ENCODE data around the gene SRGAP1. TPM values are rescaled to one million over a fixed set of nuclear protein-coding genes. Genes with fewer than 3 reads are reported as not detected.
"Not testable (repeated sequence)": the region's sequence is repeated elsewhere in the genome, so short reads cannot be mapped to it uniquely, and the experiment has no call there.

SRGAP1 gene
- total RNA-seq, 2 experiments from 2014 or later = 0.02 TPM; not detected in 1

- no peak for DNase-seq
- no peak overlapping the region for H3K4me3 Mint-ChIP-seq
- CTCF ChIA-PET = no interaction called here
- H3K27me3 Mint-ChIP-seq (ENCODE audit: low read depth) = peaks cover 3% of the 10 kb centered on the region
- intact Hi-C loops (cut with micrococcal nuclease) = no loop called here
- no peaks in the 10 kb centered on the region for H3K9me3 Mint-ChIP-seq
- no peaks in the 10 kb centered on the region for H3K36me3 Mint-ChIP-seq (ENCODE audit: low read depth)
- H3K4me1 Mint-ChIP-seq (ENCODE audit: low read depth) = no peaks in the 10 kb centered on the region
- H3K27ac Mint-ChIP-seq = no peak overlapping the region
Observed at GRCh38 chr12:64064240-64064639, 219.7 kb downstream of the SRGAP1 start.

GRCh38 chr12:64064706-64065105 lies 220.2 kb downstream of the SRGAP1 start:
- no peaks in the 10 kb centered on the region for H3K4me1 Mint-ChIP-seq (ENCODE audit: low read depth)
- H3K4me3 Mint-ChIP-seq = no peak overlapping the region
- no peaks in the 10 kb centered on the region for H3K36me3 Mint-ChIP-seq (ENCODE audit: low read depth)
- H3K9me3 Mint-ChIP-seq = no peaks in the 10 kb centered on the region
- H3K27ac Mint-ChIP-seq = no peak overlapping the region
- DNase-seq = no peak
- H3K27me3 Mint-ChIP-seq (ENCODE audit: low read depth) = peaks cover 3% of the 10 kb centered on the region
- intact Hi-C loops (cut with micrococcal nuclease) = no loop called here
- CTCF ChIA-PET = no interaction called here

- Mint-ChIP-seq H3K27ac (no peak overlapping the region), H3K4me3 (no peak overlapping the region), H3K27me3 (ENCODE audit: low read depth) (peaks cover 3% of the 10 kb centered on the region), H3K36me3 (ENCODE audit: low read depth) (no peaks in the 10 kb centered on the region), H3K9me3 (no peaks in the 10 kb centered on the region), H3K4me1 (ENCODE audit: low read depth) (no peaks in the 10 kb centered on the region)
- intact Hi-C loops (cut with micrococcal nuclease) = no loop called here
- CTCF ChIA-PET = no interaction called here
- DNase-seq = no peak
Observed at GRCh38 chr12:64065881-64066451, 221.5 kb downstream of the SRGAP1 start.

DNA sequence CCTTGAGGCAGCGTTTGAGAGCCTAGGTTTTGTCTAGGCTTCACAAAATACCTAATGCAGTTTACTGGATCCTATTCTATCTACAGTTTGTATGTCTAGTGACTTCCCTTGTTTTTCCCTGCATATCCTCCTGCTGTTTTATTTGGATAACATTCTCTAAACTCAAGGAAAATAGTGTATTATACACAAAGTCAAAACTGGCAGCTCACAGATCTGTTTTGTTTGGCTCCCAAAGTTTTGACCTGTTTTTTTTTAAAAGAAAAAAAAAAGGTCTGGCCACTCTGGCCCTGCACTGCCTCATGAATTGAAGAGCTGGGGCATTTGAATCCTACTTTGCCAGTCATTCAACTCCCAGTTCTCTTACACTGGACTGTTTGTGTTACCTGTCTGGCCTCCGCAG lies 222.3 kb downstream of the SRGAP1 start:
- H3K27me3 Mint-ChIP-seq (ENCODE audit: low read depth) = peaks cover 3% of the 10 kb centered on the region
- no peak for DNase-seq
- H3K4me3 Mint-ChIP-seq = no peak overlapping the region
- H3K36me3 Mint-ChIP-seq (ENCODE audit: low read depth) = no peaks in the 10 kb centered on the region
- no peak overlapping the region for H3K27ac Mint-ChIP-seq
- CTCF ChIA-PET = no interaction called here
- no peaks in the 10 kb centered on the region for H3K4me1 Mint-ChIP-seq (ENCODE audit: low read depth)
- no peaks in the 10 kb centered on the region for H3K9me3 Mint-ChIP-seq
- intact Hi-C loops (cut with micrococcal nuclease) = no loop called here

GRCh38 chr12:64070454-64070853 lies 226.0 kb downstream of the SRGAP1 start:
- no peak overlapping the region for H3K4me3 Mint-ChIP-seq

DNA sequence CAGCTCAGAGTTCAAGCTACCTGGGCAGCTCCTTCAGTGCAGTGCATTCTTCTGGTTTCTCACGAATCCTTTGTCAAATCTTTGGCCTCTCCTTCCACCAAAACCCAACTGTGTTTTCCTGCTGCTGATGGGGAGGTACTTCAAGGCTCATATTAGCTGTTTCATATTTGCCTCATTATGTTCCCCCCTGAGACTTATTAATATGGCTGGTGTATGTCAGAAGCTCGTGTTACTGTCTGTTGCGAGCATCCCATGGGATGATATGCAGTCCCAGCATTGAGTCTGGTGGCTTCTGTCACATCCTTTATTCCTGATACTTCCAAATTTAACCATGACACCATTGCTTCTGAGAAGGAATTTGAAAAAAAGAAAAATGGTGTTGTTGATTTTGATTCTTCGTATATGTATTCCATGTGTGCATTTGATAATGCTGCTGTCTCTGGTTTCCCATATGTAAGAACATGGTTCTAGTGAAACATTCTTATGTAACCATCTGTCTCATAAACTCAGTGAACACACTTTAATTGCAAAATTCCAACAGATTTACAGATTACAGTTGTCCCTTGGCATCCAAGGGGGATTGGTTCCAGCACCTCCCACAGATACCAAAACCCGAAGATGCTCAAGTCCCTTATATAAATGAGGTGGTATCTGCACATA lies 228.5 kb downstream of the SRGAP1 start:
- no peak overlapping the region for H3K27ac Mint-ChIP-seq
- no peaks in the 10 kb centered on the region for H3K36me3 Mint-ChIP-seq (ENCODE audit: low read depth)
- no peak for DNase-seq
- no peaks in the 10 kb centered on the region for H3K27me3 Mint-ChIP-seq (ENCODE audit: low read depth)
- H3K4me1 Mint-ChIP-seq (ENCODE audit: low read depth) = no peaks in the 10 kb centered on the region
- intact Hi-C loops (cut with micrococcal nuclease) = no loop called here
- CTCF ChIA-PET = no interaction called here
- H3K9me3 Mint-ChIP-seq = no peaks in the 10 kb centered on the region
- no peak overlapping the region for H3K4me3 Mint-ChIP-seq

More at GRCh38 chr12:64070454-64070853, 226.0 kb downstream of the SRGAP1 start:
- no peaks in the 10 kb centered on the region for H3K9me3 Mint-ChIP-seq
- no peak for DNase-seq
- H3K27ac Mint-ChIP-seq = no peak overlapping the region
- CTCF ChIA-PET = no interaction called here
- no peaks in the 10 kb centered on the region for H3K36me3 Mint-ChIP-seq (ENCODE audit: low read depth)
- intact Hi-C loops (cut with micrococcal nuclease) = no loop called here
- H3K27me3 Mint-ChIP-seq (ENCODE audit: low read depth) = no peaks in the 10 kb centered on the region
- no peaks in the 10 kb centered on the region for H3K4me1 Mint-ChIP-seq (ENCODE audit: low read depth)

DNA sequence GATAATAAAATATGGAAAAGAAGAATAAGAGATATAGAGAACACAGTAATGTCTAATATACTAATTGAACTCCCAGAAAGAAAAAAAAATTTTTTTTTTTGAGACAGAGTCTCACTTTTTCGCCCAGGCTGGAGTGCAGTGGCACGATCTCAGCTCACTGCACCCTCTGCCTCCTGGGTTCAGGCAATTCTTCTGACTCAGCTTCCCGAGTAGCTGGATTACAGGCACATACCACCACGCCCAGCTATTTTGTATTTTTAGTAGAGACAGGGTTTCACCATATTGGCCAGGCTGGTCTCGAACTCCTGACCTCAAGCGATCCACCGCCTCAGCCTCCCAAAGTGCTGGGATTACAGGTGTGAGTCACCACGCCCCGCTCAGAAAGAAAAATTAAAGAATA lies 232.1 kb downstream of the SRGAP1 start:
- H3K27me3 Mint-ChIP-seq (ENCODE audit: low read depth); H3K36me3 Mint-ChIP-seq (ENCODE audit: low read depth); intact Hi-C loops (cut with micrococcal nuclease); H3K4me1 Mint-ChIP-seq (ENCODE audit: low read depth); H3K4me3 Mint-ChIP-seq; DNase-seq; H3K9me3 Mint-ChIP-seq; H3K27ac Mint-ChIP-seq: not testable (repeated sequence)
- CTCF ChIA-PET = interaction anchor here (0.6 kb wide), 1 partner anchor 105 kb away, joined by 4 read pairs; no protein-coding TSS in a partner anchor

DNA sequence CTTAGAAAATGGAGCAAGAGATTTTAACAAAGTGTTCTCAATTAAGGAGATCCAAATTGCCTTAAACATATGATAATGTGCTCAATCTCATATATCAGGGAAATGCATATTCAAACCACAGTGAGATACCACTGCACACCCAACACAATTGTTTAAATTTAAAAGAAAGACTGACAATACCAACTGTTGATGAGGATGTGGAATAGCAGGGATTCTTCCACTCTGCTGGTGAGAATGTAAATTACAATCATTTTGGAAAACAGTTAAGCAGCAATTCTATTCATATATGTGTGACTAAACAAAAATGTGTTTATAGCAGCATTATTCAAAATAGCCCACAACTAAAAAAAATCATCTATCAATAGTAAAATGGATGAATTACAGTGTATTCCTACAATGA lies 233.4 kb downstream of the SRGAP1 start:
- H3K4me1 Mint-ChIP-seq (ENCODE audit: low read depth) = no peaks in the 10 kb centered on the region
- no peak for DNase-seq
- H3K9me3 Mint-ChIP-seq = no peaks in the 10 kb centered on the region
- no peaks in the 10 kb centered on the region for H3K36me3 Mint-ChIP-seq (ENCODE audit: low read depth)
- intact Hi-C loops (cut with micrococcal nuclease) = no loop called here
- CTCF ChIA-PET = no interaction called here
- no peaks in the 10 kb centered on the region for H3K27me3 Mint-ChIP-seq (ENCODE audit: low read depth)
- H3K4me3 Mint-ChIP-seq = no peak overlapping the region
- H3K27ac Mint-ChIP-seq = no peak overlapping the region

- no peak for DNase-seq
- CTCF ChIA-PET = interaction anchor here (0.7 kb wide), 1 partner anchor 33 kb away, joined by 3 read pairs; no protein-coding TSS in a partner anchor
- H3K9me3 Mint-ChIP-seq = no peaks in the 10 kb centered on the region
- no peaks in the 10 kb centered on the region for H3K4me1 Mint-ChIP-seq (ENCODE audit: low read depth)
- H3K4me3 Mint-ChIP-seq = no peak overlapping the region
- no peak overlapping the region for H3K27ac Mint-ChIP-seq
- intact Hi-C loops (cut with micrococcal nuclease) = no loop called here
- H3K36me3 Mint-ChIP-seq (ENCODE audit: low read depth) = no peaks in the 10 kb centered on the region
- H3K27me3 Mint-ChIP-seq (ENCODE audit: low read depth) = peaks cover 2% of the 10 kb centered on the region
Observed at GRCh38 chr12:64080319-64081007, 236.0 kb downstream of the SRGAP1 start.

DNA sequence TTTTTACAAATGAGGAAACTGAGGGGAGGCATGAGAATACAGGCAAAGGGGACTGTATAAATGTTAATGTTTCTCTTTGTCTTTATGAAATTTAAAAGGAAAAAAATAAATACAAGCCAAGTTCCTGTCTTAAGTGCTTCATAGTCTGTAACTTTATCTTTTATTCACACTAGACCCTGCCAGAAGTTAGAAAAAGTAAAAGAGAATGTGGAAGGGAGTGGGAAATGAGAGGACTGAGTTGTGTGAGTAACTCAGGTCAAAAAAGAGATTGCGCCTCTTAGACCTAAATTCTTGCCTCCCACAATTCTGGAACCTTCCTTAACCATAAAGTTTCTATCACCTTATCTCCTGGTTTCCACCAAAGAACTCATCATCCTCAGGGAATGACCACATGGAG lies 236.5 kb downstream of the SRGAP1 start:
- intact Hi-C loops (cut with micrococcal nuclease) = no loop called here
- CTCF ChIA-PET = interaction anchor here (0.7 kb wide), 1 partner anchor 32 kb away, joined by 3 read pairs; no protein-coding TSS in a partner anchor
- Mint-ChIP-seq H3K36me3 (ENCODE audit: low read depth) (no peaks in the 10 kb centered on the region), H3K27me3 (ENCODE audit: low read depth) (peaks cover 2% of the 10 kb centered on the region), H3K27ac (no peak overlapping the region), H3K4me1 (ENCODE audit: low read depth) (no peaks in the 10 kb centered on the region), H3K4me3 (no peak overlapping the region), H3K9me3 (no peaks in the 10 kb centered on the region)
- no peak for DNase-seq

DNA sequence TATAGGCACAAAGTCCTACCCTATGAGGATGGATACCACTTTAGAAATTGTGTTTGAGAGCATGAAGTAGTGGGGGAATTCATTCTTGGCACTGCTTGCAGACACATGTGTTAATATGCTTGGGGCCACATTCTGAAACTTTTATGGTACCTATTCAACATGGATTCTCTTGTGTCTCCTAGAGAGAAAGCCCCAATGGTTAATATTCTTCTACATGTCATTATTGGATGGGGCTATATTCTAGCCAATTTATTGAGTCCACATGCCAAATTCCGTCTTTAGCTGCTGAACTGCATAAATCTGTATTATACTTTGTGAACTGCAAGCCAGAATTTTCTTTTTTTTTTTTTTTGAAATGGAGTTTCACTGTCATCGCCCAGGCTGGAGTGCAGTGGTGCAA lies 237.6 kb downstream of the SRGAP1 start:
- Mint-ChIP-seq H3K4me3 (no peak overlapping the region), H3K4me1 (ENCODE audit: low read depth) (no peaks in the 10 kb centered on the region), H3K36me3 (ENCODE audit: low read depth) (no peaks in the 10 kb centered on the region), H3K9me3 (no peaks in the 10 kb centered on the region), H3K27me3 (ENCODE audit: low read depth) (peaks cover 2% of the 10 kb centered on the region), H3K27ac (no peak overlapping the region)
- CTCF ChIA-PET = no interaction called here
- no peak for DNase-seq
- intact Hi-C loops (cut with micrococcal nuclease) = no loop called here

DNA sequence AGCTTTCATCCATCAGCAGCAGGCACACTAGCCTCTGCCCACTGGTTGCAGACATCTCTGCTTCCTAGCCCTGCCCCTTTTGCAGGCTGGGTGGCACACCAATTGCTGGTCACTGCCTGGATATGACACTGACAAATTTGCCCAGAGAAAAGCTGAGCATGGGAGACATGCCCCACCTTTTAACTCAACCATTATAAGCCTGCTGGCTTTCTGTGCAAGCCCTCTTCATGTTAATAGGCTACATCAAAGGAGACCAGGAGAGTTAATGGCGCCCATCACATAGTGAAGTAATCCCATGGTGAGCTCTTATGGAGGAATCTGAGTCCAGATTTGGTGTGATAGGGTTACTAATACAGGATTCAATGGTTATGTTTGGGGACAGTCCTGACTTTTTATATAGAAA lies 238.4 kb downstream of the SRGAP1 start:
- Mint-ChIP-seq H3K4me1 (ENCODE audit: low read depth) (no peaks in the 10 kb centered on the region), H3K4me3 (no peak overlapping the region), H3K27me3 (ENCODE audit: low read depth) (peaks cover 2% of the 10 kb centered on the region), H3K9me3 (no peaks in the 10 kb centered on the region), H3K36me3 (ENCODE audit: low read depth) (no peaks in the 10 kb centered on the region), H3K27ac (no peak overlapping the region)
- no peak for DNase-seq
- CTCF ChIA-PET = interaction anchor here (0.8 kb wide), 1 partner anchor 31 kb away, joined by 3 read pairs; no protein-coding TSS in a partner anchor
- intact Hi-C loops (cut with micrococcal nuclease) = no loop called here
